Ascending aorta (tissue), 2 donors: ENCODE measurements around the gene CD3D. TPM values are rescaled to one million over a fixed set of nuclear protein-coding genes. Genes with fewer than 3 reads are reported as not detected.

Experiments
- DNase-seq, 2 donors: peaks; one replicate each; pipeline ENCODE4 v3.0.0-alpha.2; 2019; ENCODE audit warnings: low spot score in 2 of 2
- H3K27ac ChIP-seq, 2 donors: fragments of 200-600 bp; sonication (generic); one replicate each; pipeline ENCODE4 v1.5.1; 2016 to 2017; ENCODE audit warnings: mild to moderate bottlenecking in 1 of 2
- H3K27me3 ChIP-seq: fragments of 200-600 bp; sonication (generic); one replicate; pipeline ENCODE4 v1.5.1; 2017
- H3K36me3 ChIP-seq, 2 donors: fragments of 200-600 bp; sonication (generic); one replicate each; pipeline ENCODE4 v1.5.1; 2016
- H3K4me1 ChIP-seq, 2 donors: fragments of 200-600 bp; sonication (generic); one replicate each; pipeline ENCODE4 v1.5.1; 2016 to 2017; ENCODE audit warnings: mild to moderate bottlenecking in 1 of 2
- H3K4me3 ChIP-seq, 2 donors: fragments of 200-600 bp; sonication (generic); one replicate each; pipeline ENCODE4 v1.5.1; 2016 to 2017; ENCODE audit warnings: mild to moderate bottlenecking in 1 of 2
- H3K9me3 ChIP-seq, 2 donors: fragments of 200-600 bp; sonication (generic); one replicate each; pipeline ENCODE4 v1.5.1; 2016
- intact Hi-C: fragments of 100-400 bp; cut with DNase I; formaldehyde crosslinking; loops from one replicate; pipeline ENCODE4 v1.15.1; 2023
- total RNA-seq: library from RNA; depleted of rRNA; stranded (reverse); fragments of >200 nt; gene quantifications from one replicate; pipeline ENCODE4 v1.1.0, GENCODE V29; 2016
- TF ChIP-seq, protein P1 (sequence below), 3 experiments: fragments of 200-600 bp in 2 of 3; fragments of 450-650 bp in 1 of 3; sonication (generic) in 2 of 3; IDR thresholded peaks; one replicate each; pipeline ENCODE4 v1.5.1; 2016 to 2019; ENCODE audit warnings: antibody characterized with exemption in 3 of 3, mild to moderate bottlenecking in 1 of 3, moderate library complexity in 1 of 3

The CD3D gene
- total RNA-seq = not detected

DNA sequence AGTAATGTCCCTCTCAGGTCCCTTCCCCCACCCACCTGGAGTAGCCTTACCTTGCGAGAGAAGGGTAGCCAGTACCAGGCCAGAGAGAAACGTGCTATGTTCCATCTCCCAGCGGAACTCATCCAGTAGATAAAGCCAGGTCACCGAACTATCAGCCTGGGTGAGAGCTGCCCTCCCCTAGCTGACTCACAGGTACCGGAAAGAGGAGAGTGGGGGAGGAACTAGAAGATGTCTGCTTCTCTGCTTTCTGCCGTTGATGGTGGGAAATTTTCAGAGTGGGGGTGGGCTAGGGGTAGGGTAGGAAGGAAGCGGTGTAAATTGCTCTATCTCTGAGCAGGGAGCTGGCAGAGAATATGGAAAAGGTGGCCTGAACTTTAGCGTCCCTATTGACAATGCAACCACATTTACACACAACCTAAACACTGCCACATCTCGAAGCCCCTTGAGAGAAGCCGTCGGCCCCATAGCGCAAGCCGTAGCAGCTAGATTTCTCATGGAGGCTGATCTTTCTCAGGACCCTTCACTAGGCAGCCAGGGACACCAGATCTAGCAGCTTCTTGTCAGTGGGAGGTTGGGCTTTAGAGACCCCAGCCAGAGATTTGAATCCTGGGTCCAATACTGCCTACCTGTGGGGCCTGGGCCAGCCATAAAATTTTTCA lies at the start of gene CD3D:
CD3D (minus strand) TSS at position 203 of the 659 bp plus-strand sequence; CDS start at position 105, 98 bp downstream.
- no peaks in the 10 kb centered on the region for H3K4me1 ChIP-seq
- no peaks in the 10 kb centered on the region for H3K27me3 ChIP-seq
- intact Hi-C loops = no loop called here
- TF ChIP-seq, protein P1, sequence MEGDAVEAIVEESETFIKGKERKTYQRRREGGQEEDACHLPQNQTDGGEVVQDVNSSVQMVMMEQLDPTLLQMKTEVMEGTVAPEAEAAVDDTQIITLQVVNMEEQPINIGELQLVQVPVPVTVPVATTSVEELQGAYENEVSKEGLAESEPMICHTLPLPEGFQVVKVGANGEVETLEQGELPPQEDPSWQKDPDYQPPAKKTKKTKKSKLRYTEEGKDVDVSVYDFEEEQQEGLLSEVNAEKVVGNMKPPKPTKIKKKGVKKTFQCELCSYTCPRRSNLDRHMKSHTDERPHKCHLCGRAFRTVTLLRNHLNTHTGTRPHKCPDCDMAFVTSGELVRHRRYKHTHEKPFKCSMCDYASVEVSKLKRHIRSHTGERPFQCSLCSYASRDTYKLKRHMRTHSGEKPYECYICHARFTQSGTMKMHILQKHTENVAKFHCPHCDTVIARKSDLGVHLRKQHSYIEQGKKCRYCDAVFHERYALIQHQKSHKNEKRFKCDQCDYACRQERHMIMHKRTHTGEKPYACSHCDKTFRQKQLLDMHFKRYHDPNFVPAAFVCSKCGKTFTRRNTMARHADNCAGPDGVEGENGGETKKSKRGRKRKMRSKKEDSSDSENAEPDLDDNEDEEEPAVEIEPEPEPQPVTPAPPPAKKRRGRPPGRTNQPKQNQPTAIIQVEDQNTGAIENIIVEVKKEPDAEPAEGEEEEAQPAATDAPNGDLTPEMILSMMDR (IDR thresholded peaks at IDR 0.05) = no peak
- no peak within 1 kb of the TSS for H3K4me3 ChIP-seq
- no peak for DNase-seq
- no peak within 1 kb of the TSS for H3K27ac ChIP-seq
- no peaks in the 10 kb centered on the region for H3K9me3 ChIP-seq
- H3K36me3 ChIP-seq = no peaks in the 10 kb centered on the region

DNA sequence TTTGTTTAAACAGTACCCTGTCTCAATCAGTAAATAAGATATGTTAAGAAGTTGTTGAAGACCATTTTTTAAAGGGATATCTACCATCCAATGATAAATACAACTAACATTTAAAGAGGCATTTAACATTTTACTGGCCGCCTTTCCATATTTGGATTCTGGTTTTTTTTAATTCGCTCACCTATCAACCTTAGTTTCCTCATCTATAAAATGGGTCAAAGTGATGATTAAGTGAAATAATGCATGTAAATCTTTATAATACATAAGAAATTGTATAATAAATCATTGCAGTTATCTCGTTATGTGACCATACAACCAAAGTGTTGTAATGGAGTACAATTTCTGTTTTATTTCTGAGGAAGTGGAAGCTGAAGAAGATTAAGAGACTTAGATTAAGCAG lies 41.2 kb upstream of the CD3D start:
- Histone ChIP-seq H3K4me3 (no peak overlapping the region), H3K36me3 (peaks cover 89 to 97% of the 10 kb centered on the region in 2 donors), H3K9me3 (no peaks in the 10 kb centered on the region), H3K27ac (no peak overlapping the region), H3K4me1 (no peaks in the 10 kb centered on the region), H3K27me3 (no peaks in the 10 kb centered on the region)
- intact Hi-C loops = no loop called here
- TF ChIP-seq, protein P1 (IDR thresholded peaks at IDR 0.05) = no peak
- DNase-seq = no peak

DNA sequence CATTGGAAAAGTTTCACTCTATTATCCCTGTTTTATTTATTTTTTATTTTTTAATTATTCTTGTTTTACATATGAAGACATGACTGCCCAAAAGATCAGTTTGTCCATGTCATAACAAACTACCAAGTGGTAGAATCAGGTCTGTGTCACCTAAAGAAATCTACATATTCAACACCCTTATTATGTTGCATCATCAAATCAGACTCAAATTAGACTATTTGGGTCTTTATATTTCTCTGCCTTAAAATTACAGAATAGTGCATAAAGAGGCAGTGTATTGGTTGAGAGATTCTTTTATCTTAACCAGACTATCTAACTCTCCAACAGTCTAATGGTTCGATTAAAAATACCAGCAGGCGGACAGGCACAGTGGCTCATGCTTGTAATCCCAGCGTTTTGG lies 40.4 kb upstream of the CD3D start:
- Histone ChIP-seq H3K9me3 (no peaks in the 10 kb centered on the region), H3K27ac (no peak overlapping the region), H3K4me3 (no peak overlapping the region), H3K27me3 (no peaks in the 10 kb centered on the region), H3K4me1 (no peaks in the 10 kb centered on the region), H3K36me3 (peaks cover 93 to 97% of the 10 kb centered on the region in 2 donors)
- no peak for DNase-seq
- intact Hi-C loops = no loop called here
- TF ChIP-seq, protein P1 (IDR thresholded peaks at IDR 0.05) = no peak

DNA sequence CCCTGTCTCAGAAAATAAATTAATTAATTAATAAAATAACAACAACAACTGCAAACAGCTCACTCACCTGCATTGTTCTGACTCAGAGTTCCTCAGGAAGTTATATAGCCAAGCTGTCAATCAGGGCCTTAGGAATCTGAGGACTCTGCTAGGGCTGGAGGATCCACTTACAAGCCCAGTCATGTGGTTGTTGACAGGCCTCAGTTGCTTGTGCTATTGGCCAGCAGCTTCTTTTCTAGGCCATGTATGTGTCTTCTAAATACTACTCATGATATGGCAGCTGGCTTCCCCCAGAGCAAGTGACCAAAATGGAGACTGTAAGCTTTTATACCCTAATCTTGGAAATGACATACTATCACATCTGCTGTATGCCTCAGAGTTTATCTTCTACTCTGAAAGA lies 38.1 kb upstream of the CD3D start:
- no peak overlapping the region for H3K27ac ChIP-seq
- DNase-seq = no peak
- H3K27me3 ChIP-seq = no peaks in the 10 kb centered on the region
- TF ChIP-seq, protein P1 (IDR thresholded peaks at IDR 0.05) = no peak
- H3K4me3 ChIP-seq = no peak overlapping the region
- peaks cover 90 to 93% of the 10 kb centered on the region in 2 donors for H3K36me3 ChIP-seq
- H3K9me3 ChIP-seq = no peaks in the 10 kb centered on the region
- H3K4me1 ChIP-seq = no peaks in the 10 kb centered on the region
- intact Hi-C loops = no loop called here

DNA sequence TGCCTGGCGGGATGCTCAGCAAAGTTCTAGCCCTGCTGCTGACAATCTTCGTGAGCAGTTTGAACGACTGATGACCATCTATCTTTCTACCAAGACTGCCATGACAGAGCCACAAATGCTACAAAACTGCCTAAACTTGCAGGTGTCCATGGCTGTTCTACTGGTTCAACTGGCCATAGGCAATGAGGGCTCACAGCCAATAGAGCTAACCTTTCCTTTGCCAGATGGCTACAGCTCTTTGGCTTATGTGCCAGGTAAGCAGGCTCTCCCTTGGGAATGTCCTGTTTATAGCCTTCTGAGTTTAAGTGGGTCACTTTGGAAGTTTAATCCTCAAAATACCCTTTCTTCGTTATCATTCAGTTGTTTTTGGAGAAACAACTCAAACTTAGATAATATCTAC lies 37.0 kb upstream of the CD3D start:
- Histone ChIP-seq H3K4me1 (no peaks in the 10 kb centered on the region), H3K36me3 (peaks cover 86 to 87% of the 10 kb centered on the region in 2 donors), H3K9me3 (no peaks in the 10 kb centered on the region), H3K4me3 (no peak overlapping the region), H3K27me3 (no peaks in the 10 kb centered on the region), H3K27ac (no peak overlapping the region)
- DNase-seq = no peak
- TF ChIP-seq, protein P1 (IDR thresholded peaks at IDR 0.05) = no peak
- intact Hi-C loops = no loop called here
